HG03280 (cell line): Measurements from ENCODE around the gene RALB.
"Not testable (repeated sequence)": the region's sequence is repeated elsewhere in the genome, so short reads cannot be mapped to it uniquely, and the experiment has no call there.

Source experiments
- ATAC-seq: cut with Tn5 transposase; IDR thresholded peaks from one replicate; pipeline ENCODE4 v1.9.1; 2021; ENCODE audit warnings: mild to moderate bottlenecking, moderate library complexity; ENCODE audit not compliant: unreplicated experiment

The RALB gene

DNA sequence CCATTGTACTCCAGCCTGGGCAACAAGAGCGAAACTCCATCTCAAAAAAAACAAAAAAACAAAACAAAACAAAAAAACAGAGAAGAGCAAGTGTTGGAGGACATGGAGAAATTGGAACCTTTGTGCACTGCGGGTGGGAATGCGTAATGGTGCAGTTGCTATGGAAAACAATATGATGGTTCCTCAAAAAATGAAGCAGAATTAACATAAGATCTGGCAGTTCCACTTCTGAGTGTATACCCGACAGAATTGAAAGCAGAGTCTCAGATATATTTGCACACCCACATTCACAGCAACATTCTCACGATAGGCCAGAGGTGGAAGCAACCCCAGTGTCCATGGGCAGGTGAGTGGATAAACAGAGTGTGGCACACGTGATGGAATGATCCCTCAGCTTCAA lies 11.0 kb upstream of the RALB start:
- no peak for ATAC-seq

- ATAC-seq = no peak
Observed at GRCh38 chr2:120243211-120243610, 9.4 kb upstream of the RALB start.

- no peak for ATAC-seq
Observed at GRCh38 chr2:120243875-120244553, 8.6 kb upstream of the RALB start.

DNA sequence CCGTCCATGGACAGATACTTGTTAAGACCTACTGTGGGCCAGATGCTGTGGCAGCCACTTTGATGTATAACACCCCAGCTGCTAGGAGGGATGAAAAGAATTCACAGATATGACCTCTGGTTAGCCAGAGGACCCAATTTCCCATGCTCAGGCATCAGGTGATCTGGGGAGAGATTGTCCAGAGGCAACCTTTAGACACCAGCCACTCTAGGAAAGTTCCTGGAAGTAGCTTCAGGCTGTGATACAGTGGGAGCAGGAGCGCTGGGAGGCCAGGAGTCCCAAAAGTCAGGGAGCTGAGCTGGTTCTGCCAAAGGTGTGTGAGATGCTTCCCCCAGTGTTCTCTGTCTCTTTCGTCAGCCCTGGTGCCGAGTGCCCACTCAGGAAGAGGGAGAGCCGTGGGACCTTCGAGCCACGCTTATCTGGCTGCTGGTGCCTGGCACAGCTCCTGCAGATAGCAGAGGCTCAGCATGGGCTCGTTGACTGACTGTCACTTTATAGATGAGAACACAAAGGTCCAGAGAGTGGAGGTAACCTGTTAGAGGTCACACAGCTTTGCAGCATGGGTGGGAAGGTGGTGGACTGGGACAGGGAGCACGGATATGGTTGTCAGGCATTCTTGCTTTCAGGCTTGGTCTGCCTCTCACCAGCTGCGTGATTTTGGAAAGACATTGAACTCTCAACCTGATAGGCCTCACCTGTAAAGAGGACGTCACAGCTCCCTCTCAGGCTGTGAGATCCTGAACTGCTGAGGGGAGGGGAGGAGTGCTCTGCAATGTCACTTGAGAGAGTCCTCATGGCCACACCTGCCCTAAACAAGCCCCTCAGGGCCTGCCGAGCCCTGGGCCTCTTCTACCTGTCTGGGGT lies 7.8 kb upstream of the RALB start:
- ATAC-seq = no peak

GRCh38 chr2:120245520-120246332 lies 6.9 kb upstream of the RALB start:
- no peak for ATAC-seq

- no peak for ATAC-seq
Observed at GRCh38 chr2:120246546-120247300, 5.9 kb upstream of the RALB start.

- no peak for ATAC-seq
Observed at GRCh38 chr2:120247851-120248250, 4.8 kb upstream of the RALB start.

- ATAC-seq = no peak
Observed at GRCh38 chr2:120250640-120251039, 2.0 kb upstream of the RALB start.

GRCh38 chr2:120251078-120251477 lies 1.6 kb upstream of the RALB start:
- no peak for ATAC-seq

GRCh38 chr2:120251880-120252224 lies 800 bp upstream of the RALB start:
- no peak for ATAC-seq

- ATAC-seq = peak; percentile 4
Observed at GRCh38 chr2:120253021-120253882, 600 bp downstream of the RALB start.

DNA sequence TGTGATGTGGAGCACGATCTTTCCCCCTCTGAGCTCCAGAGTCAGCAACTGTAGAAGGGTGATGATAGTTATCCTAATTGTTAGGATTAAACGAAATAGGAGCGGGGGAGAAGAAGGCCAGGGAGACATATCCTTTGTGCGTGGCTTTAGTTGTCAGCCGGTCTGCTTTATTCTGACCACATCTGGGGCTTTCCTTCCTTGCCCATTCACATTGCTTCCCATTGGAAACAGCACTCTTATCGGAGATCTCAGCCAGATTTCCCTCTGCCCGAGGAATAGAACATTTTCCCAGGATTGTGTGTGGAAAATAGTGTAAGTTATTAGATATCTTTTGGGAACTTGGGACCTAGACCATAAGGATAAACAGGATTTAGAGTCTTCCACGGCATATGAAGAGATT lies 1.5 kb downstream of the RALB start:
- no peak for ATAC-seq

GRCh38 chr2:120255071-120255470 lies 2.4 kb downstream of the RALB start:
- ATAC-seq = no peak

- no peak for ATAC-seq
Observed at GRCh38 chr2:120255986-120256650, 3.5 kb downstream of the RALB start.

GRCh38 chr2:120256651-120257000 lies 4.0 kb downstream of the RALB start:
- ATAC-seq = no peak

DNA sequence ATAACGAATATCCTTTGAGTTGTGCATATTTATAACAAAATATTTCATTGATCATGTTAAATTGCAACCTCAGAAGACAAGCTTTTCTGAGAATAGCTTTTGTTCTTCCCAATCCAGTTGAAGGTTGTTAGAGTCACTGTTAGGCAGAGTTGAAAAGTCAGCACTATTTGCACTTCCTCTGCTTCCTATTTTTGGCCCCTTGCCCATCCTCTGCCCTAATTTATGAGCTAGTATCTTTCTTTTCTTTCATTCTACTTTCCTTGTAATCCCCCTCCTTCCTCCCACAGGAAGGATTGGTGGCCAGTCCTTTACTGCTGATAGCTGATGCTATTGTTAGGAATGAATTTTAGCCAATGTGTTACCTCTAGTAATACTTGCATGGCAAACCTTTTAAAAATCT lies 4.9 kb downstream of the RALB start:
- no peak for ATAC-seq

DNA sequence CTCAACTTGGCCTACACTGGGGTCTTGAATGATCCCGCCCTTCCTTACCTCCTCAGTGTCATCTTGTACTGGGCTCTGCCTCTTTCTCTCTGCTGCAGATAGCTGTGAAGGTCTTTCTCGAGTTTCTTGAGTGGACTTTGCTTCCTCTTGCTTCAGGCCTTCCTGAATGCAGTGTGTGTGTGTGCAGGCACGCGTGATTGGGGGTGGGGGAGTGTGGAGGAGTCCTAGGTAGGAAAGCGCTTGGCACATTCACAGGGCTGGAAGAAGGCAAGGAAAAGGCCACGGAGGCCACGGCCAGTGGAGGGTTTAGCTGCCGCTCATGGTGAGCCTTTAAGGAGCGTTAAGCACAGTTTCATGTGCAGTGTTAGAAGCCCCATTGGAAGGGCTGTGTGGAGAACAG lies 5.5 kb downstream of the RALB start:
- no peak for ATAC-seq

GRCh38 chr2:120259939-120260338 lies 7.3 kb downstream of the RALB start:
- not testable (repeated sequence) for ATAC-seq

DNA sequence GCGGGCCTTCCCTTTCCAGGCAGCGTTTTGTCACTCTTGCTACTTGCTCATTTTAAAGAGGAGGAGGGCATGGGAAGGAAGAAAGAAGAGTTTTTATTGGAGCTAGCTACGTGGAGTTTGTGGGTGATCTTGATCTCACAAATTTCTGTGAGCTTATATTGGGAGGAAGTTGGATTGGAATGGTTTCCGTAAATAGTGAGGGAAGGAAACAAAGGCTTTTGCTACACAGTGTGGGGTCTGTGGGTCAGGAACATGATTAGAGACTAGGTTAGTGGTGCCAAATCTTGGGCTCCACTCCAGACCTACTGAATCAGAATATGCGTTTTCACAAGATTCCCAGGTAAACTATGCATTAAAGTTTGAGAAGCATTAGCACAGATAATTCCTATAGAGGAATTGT lies 8.1 kb downstream of the RALB start:
- no peak for ATAC-seq
